HTERT RPE-1 (cell line): ENCODE results near the gene ALG12.
"Not testable (repeated sequence)": the region's sequence is repeated elsewhere in the genome, so short reads cannot be mapped to it uniquely, and the experiment has no call there.

Experiments used
- in situ Hi-C: fragments of 300-500 bp; cut with MboI; formaldehyde crosslinking; loops from 4 replicates; pipeline ENCODE4 v1.14.3; 2020; ENCODE audit warnings: low sequenced_read_pairs

Gene ALG12

DNA sequence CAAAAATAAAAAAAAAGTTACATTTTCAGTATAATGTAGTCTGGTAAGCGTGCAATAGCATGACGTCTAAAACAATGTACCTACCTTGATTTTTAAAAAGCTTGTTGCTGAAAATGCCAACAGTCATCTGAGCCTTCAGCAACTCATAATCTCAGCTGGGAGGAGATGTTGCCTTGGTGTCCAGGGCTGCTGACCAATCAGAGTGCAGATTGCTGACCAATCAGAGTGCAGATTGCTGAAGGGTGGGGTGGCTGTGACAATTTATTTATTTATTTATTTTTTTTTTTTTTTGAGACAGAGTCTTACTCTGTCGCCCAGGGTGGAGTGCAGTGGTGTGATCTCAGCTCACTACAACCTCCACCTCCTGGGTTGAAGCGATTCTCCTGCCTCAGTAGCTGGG is 46.8 kb downstream of the ALG12 start:
- in situ Hi-C loops: no loop called here

DNA sequence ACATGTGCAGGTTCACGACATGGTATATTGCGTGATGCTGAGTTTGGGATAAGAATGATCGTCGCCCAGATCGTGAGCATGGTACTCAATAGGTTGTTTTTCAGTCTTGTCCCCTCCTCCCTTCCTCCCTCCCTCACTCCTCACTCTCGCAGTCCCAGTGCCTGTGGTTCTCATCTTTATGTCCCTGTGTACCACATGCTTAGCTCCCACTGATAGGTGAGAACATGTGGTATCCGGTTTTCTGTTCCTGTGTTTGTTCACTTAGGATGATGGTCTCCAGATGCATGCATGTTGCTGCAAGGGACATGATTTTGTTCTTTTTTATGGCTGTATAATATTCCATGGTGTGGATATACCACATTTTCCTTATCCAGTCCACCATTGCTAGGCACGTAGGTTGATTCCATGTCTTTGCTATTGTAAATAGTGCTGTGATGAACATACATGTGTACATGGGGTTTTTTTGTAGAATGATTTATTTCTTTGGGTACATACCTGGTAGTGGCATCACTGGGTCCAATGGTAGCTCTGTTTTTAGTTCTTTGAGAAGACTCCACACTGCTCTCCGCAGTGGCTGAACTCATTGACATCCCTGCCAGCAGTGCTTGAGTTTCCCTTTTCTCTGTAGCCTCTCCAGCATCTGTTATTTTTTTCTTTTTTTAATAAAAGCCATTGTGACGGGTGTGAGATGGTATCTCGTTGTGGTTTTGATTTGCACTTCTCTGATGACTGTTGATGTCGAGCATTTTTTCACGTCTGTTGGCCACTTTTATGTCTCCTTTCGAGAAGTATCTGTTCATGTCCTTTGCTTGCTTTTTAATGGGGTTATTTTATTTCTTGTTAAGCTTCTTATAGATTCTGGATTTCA is 48.2 kb downstream of the ALG12 start:
- in situ Hi-C loops: no loop called here

DNA sequence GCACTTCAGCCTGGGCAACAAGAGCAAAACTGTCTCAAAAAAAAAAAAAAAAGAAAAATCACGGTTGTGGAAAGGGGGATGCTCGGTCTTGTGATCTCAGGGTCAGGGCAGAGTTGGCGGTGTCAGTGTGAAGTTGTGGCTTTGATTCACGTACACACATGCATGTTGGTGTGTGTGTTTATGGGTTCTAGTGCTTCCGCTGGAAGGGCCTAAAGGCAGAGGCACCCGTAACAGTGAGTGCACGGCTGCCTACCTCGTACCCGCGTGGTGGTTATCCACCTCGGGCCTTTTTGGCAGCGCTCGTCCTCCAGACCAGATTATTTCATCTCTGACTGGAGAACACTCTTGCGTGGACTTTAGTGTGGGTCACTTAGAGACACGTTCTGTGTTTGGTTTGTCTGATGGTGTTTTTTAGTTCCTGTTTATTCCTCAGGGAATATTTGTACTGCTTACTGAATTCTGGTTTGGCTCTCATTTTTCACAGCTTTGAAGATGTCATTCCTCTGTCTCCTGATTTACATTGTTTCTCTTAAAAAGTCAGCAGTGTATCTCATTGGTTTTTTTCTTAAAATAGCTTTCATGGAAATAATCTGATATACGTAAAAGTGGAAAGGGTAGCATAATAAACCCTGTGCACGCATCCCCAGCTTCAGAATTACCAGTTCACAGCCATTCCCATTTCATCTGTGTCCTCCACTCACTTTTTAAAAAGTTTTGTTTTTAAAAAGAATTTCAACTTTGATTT is 49.0 kb downstream of the ALG12 start:
- in situ Hi-C loops: no loop called here

DNA sequence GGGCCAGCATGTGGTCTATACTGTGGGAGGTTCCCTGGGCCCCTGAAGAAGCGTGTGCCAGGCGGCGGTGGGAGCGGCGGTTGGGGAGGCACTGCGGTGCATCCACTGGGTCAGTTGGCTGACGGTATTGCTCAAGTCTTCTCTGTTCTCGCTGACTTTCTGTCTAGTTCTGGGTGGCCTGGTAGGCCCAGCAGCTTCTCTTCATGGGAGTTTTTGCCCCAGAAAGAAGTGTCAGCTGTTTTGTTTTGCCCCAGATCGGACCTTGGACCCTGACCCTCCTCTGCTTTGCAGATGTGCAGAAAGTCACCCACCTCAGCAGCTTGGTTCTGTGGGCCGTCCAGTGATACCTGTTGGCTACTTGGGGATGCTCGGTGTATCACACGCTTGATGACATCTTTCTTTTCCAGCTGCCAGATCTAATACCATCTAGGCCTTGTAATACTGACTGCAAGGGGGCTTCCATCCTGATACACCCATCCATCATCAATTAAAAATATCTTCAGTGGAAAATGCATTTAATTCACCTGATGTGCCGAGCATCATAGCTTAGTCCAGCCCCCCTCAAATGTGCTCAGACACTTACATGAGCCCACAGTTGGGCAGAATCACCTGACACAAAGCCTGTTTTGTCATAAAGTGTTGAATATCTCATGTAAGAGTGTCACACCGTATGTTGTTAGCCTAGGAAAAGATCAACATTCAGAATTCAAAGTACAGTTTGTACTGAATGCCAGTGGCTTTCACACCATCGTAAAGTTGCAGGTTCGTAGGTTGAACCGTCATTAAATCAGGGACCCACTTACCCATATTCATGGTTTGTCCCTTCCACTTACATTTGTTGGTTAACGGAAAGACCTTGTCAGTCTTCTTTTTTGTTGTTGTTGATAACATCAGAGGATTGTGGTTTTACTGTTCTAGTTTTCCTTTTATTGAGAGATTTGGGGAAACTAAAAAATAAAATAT is 50.7 kb downstream of the ALG12 start:
- in situ Hi-C loops: no loop called here

DNA sequence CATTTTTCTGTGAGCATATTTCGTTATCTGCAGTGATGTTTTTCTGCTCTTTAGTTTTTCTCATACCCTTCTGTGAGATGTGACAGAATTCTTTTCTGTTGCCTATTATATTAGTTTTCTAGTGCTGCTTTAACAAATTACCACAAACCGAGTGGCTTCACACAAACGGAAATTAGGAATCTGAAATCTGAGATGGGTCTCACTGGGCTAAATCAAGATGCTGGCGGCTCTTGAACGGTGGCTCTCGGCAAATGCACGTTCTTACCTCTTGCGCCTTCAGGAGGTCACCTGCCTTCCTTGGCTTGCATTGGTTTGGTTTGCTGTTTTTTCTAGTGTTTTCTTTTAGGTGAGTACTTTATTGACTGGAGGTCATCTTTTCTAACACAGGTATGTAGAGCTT is 51.6 kb downstream of the ALG12 start:
- in situ Hi-C loops: no loop called here

DNA sequence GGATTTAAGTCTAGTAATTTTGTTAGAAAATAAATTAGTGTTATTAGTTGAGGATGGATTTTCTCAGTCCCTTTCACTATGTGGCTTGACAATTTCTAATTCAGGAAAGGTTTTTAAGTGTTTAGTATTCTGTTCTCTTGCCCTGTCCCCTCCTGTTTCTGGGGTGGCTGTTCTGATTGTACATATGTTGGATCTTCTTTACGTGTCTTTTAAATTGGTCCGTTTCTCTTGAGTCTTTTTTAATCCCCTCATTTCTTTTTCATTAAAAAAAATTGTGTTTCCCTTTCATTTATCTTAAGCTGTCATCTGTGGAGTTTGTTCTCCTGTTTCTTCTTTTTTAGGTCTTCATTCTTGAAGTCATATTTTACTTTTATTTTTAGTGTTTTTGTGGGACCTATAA is 52.1 kb downstream of the ALG12 start:
- in situ Hi-C loops: no loop called here

DNA sequence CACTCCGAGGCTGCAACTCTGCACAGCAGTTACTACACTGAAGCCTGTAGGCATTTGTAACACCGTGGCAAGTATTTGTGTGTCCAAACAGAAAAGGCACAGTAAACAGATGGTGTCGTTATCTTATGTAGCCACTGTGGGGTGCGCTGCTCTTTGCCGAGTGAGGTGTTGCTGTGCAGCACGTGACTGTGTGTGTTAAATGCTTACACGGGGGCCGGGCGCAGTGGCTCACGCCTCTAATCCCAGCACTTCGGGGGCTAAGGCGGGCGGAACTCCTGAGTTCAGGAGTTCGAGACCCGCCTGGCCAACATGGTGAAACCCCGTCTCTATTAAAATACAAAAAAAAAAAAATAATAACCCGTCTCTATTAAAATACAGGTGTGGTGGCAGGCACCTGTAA is 53.1 kb downstream of the ALG12 start:
- in situ Hi-C loops: no loop called here

DNA sequence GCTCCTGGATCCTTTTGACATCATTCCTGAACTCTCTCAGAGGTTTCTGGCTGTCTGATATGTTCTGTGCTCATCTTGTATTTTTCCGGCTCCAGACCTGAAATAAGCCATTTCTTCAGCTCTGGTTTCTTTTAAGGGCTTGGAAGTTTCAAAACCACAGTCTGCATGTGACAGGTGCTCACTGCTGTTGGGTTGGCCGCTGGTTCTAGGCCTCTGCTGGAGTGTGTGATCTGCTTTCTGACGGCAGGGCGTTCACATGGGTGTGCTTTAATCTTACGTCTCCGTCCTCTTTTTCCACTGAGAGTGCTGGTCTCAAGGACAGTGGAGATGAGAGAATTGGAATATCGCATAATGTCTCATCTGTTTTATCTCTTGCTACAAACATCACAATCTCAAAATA is 54.3 kb downstream of the ALG12 start:
- in situ Hi-C loops: no loop called here

DNA sequence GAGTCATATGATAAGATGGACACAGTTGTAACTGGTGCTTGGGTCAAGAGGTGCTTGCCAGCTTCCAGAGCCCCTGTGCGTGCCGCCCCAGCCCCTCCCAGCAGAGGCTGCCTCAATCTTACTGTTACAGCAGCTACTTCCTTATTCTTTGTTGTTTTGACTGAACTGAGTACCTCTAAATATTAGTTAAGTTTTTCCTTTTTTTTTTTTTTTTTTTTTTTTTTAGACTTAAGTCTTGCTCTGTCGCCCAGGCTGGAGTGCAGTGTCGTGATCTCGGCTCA is 55.8 kb downstream of the ALG12 start:
- in situ Hi-C loops: no loop called here

DNA sequence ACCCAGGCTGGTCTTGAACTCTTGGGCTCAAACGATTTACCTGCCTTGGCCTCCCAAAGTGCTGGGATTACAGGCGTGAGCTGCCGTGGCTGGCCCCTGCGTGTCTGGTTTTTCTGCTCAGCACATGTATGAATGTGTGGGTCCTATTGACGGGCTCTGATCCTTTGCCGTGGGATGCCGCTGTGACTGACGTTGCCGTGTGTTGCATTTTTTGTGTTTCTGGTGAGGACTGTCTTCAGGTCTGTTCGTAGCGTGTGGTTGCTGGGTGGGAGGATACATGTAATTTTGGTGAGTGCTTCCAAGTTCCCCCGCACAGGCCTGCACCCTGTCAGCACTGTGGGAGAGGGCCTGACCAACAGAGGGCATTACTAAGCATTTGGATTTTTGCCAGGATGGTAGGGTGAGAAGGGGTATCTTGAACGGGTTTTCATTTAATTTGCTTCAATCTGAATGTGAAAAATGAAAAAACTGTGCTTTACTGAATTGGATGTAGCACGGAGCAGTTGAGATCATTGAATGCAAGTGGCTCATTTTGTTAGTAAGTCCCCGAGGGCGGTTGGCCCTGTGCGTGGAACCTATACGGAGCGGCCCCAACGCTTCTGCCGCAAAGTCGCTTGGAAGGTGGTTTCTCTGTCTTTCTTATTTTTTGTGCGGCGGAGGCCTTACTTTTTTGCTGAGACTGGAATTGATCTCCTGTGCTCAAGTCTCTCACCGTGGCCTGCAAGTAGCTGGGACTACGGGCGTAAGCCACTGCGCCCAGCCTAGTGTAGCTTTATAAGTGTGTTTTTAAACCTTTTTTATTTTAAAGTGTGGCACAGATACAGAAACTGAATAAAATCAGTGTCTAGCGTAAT is 56.4 kb downstream of the ALG12 start:
- in situ Hi-C loops: no loop called here

DNA sequence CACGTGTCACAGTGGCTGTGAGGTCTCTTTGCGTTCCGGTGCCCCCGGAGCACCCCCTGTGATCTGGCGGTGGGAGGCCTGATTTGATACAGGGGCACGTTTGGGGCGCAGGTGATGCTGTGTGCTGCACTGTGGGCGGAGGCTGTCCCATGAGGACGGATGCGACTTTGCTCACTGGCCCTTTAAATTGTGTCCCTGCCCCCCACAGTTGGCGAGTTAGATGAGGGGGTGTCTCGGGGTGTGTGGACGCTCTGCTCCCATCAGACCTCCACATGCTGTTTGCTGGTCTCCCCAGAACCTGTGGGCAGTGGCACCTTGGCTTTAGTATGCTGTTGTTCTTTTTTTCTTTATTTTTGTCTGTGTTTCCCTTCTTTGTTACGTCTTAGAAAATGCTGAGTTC is 59.4 kb downstream of the ALG12 start:
- in situ Hi-C loops: no loop called here

DNA sequence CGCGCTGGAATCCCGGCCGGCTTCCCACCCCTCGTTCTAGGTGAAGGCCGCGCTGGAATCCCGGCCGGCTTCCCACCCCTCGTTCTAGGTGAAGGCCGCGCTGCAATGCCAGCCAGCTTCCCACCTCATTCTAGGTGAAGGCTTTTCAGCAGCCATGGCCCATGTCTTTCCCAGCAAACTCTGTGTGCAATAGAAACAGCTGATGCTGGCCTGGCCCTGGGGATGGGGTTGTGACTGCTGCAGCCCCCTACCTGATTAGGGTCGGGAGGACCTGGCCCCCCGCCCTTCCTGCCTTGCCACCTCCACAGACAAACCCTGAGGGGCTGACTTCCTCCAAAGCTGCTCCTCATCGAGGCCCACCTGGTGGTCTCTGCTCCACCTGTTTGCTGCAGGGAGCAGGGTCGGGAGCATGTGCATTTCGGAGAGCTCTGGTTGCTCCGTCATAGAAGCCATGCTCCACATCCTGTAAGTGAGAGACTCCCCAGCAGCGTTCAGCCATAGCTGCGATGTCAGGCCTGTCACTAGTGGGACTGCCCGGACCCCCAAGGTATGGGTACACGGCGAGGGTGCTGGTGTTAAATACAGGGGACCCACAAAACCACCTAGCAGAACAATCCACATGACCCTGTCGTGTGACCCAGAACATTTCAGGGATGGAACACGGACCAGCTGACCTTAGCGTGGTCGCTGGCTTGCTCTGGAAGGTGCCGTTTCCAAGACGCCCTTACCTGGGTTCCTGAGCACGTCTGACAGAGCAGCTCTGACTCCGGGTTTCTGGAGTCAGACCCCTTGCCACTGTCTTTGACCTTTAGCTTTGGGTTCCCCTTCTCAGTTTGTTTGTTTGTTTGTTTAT is 61.2 kb downstream of the ALG12 start:
- in situ Hi-C loops: no loop called here

DNA sequence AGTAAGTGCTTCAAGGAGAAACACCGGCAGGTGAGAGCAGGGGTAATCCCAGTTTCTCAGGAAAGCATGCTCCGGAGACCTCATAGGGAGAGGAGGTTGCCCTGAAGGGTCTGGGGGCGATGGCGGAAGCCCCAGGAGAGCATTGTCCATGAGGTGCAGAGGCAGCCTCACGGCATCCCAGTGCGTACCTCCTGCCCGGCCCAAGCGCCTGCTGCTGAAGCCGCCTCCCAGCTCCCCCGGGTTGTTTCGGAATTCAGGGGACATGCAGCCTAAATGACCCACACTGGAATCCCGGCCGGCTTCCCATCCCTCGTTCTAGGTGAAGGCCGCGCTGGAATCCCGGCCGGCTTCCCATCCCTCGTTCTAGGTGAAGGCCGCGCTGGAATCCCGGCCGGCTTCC is 61.9 kb downstream of the ALG12 start:
- in situ Hi-C loops: no loop called here

DNA sequence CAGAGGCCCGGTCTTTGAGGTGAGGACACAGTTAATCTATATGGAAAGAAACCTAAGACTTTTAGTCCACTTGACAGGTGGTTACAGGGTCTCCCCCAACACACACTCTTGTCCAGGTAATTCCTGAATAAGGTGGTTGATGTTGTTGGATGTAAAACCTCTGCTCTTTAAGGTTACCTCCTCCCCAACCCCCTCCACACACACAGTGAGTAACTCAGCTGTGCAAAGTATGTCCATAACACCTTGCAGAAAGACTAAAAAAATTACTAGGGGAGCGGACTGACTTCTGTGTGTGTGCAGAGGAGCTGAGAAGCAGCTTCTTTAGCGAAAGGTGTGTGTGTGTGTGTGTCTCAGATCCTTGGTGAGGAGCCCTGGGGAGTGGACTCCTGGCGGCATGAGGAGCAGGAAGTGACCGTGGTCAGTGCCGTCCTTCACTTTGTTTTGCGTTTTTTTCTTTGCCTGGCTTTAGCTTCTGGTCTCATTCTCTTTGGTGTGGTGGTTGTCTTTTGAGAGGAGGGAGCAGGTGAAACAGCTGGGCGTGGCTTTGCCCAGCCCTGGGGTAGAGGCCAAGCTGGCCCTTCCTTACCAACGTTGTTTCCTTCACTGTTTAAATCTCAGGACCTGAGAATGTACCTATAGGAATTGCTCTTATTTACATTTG is 62.9 kb downstream of the ALG12 start:
- in situ Hi-C loops: no loop called here

DNA sequence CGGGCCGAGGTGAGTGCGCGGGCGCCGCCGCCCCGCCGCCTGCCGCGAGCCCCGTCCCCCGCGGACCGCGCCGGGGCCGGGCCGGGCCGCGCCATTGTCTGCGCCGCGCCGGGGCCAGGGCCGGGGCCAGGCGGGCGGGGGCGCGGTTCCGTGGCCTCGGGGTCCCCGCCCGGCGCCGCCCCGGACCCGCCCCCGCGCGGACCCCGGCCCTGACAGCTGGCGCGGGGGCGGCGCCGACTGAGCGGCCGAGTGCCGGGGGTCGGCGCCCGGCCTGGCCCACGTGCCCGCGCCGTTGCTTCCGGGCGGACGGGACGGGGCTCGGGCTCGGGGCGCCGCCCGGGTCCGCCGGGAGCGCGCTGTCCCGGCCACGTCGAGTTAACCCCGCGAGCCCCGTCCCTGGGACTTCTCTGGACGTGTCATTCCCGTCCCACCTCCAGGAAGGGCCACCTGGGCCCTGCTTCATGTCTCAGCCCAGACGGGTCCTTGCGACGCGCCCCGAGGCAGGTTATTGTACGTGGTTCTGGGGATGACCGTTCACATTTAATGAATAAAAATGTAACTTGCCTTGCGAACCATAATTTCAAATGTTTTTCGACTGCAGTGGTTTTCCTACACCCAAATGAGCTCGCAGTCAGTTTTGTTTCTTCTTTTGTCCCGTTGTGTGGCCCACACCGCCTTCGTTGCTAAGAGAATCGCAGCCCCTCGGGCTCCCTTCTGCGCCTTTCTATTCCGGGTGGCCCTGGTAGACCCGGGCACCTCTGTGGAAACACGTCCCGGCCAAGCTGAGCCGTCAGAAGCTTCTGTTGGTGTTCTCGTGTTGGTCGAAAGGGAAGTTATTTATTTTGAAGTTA is 64.0 kb downstream of the ALG12 start:
- in situ Hi-C loops: no loop called here

DNA sequence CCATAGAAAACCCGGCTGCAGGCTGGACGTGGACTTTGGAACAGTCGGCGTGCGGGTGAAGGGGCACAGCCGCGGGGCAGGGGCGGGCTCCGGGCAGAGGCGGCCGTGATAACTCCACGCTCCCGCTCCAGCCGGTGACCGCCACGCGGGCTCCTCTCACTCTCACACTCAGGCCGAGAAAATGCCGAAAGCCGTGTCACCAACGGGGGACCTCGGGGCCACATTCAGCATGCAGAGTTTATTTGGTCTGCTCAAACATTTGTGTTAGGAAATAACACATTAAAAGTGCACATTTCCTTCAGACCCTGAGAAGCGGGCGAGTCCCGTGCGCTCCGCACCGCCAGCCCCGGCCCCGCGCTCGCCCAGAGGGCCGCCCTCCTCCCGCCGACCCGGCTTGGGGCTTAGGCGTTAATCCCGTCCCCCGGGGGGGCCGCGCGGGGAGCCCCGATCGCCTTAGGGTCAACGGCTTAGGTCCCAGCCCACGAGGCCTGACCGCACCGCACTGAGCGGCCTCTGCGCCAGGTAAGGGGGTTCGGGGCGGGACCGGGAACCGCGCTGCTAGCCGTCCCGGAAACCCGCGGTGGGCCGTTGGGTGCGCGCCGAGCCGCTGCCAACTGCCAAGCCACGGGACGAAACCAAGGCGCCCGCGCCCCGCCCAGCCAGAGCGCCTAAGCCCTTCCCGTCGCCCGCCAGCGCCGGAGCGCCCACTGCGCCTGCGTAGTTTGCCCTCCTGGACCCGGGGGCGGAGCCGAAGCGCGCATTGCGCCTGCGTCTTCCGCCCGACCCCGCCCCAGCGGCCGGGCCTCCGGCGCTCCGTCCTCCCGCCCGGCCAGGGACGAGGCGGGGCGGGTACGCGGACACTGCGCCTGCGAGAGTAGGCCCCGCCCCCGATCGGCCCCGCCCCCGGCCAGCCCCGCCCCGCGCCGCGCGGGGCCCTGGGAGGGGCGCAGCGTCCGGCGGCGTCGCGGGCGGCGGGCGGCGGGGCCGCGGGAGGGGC is 65.0 kb downstream of the ALG12 start, which contains the start of gene ZBED4:
Gene ZBED4, plus strand, starts transcription at position 947 of the 997 bp plus-strand sequence. CDS start 29,819 bp downstream, outside the sequence.
- in situ Hi-C loops: no loop called here

DNA sequence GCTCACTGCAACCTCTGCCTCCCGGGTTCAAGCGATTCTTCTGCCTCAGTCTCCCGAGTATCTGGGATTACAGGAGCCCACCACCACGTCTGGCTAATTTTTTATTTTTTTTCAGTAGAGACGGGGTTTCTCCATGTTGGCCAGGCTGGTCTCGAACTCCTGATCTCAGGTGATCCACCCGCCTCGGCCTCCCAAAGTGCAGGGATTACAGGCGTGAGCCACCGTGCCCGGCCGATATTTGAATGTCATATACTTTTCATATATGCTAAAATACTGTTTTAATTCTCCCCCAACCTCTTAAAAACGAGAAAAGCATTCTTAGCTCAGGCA is 65.7 kb downstream of the ALG12 start:
- in situ Hi-C loops: not testable (repeated sequence)
